Tibial nerve (tissue), 3 donors: ENCODE results near the gene TBC1D9.

ENCODE experiments used
- POLR2A ChIP-seq, 2 donors: fragments of 450-650 bp; IDR thresholded peaks; one replicate each; pipeline ENCODE4 v1.6.1; 2017; ENCODE audit warnings: antibody characterized with exemption in 2 of 2, mild to moderate bottlenecking in 2 of 2, moderate library complexity in 2 of 2
- TF ChIP-seq, protein P1 (sequence below), 5 experiments: fragments of 200-600 bp in 3 of 5; fragments of 450-650 bp in 2 of 5; sonication (generic) in 3 of 5; IDR thresholded peaks; one replicate each; pipeline ENCODE4 v1.5.1; 2016 to 2019; ENCODE audit warnings: antibody characterized with exemption in 5 of 5, mild to moderate bottlenecking in 3 of 5, moderate library complexity in 2 of 5

DNA sequence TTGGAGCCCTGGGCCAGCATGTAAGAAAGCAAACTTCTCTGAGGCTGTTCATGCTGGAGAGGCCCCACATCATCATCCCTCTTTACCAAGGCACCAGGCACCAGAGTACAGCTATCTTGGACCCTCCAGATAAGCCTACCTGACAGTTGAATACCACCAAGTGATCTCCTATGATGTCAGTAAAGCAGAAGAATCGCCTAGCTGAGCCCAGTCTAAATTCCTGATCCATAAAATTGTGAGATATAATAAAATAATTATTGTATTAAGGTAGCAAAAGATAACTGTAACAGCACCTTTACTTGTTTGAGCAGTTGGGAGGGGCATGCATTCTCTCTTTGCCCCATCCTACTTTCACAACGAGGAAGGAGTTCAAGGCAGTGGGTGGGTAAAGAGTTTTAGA is 184.6 kb downstream of the TBC1D9 start:
- TF ChIP-seq POLR2A (IDR thresholded peaks at IDR 0.05): no peak
- TF ChIP-seq, protein P1, sequence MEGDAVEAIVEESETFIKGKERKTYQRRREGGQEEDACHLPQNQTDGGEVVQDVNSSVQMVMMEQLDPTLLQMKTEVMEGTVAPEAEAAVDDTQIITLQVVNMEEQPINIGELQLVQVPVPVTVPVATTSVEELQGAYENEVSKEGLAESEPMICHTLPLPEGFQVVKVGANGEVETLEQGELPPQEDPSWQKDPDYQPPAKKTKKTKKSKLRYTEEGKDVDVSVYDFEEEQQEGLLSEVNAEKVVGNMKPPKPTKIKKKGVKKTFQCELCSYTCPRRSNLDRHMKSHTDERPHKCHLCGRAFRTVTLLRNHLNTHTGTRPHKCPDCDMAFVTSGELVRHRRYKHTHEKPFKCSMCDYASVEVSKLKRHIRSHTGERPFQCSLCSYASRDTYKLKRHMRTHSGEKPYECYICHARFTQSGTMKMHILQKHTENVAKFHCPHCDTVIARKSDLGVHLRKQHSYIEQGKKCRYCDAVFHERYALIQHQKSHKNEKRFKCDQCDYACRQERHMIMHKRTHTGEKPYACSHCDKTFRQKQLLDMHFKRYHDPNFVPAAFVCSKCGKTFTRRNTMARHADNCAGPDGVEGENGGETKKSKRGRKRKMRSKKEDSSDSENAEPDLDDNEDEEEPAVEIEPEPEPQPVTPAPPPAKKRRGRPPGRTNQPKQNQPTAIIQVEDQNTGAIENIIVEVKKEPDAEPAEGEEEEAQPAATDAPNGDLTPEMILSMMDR (IDR thresholded peaks at IDR 0.05): no peak
